GM12878 (cell line): ENCODE measurements around the gene AKAP13.

Source experiments
- EP300 ChIP-seq, 2 experiments: fragments of 150-350 bp in 1 of 2; IDR thresholded peaks; 2 replicates each; pipeline ENCODE4 v1.6.1; 2011 to 2012; ENCODE audit warnings: low read depth in 2 of 2, low read length in 2 of 2, borderline replicate concordance in 1 of 2, improper control_type of control experiment in 1 of 2, inconsistent platforms in 1 of 2; ENCODE audit not compliant: control insufficient read depth in 1 of 2
- MAX ChIP-seq: IDR thresholded peaks from 2 replicates; pipeline ENCODE4 v1.6.1; 2012; ENCODE audit warnings: low read depth, low read length, improper control_type of control experiment
- TF ChIP-seq, protein P1 (sequence below), 3 experiments: IDR thresholded peaks in 2 of 3; conservative IDR thresholded peaks in 1 of 3; 2 replicates each; pipeline ENCODE4 v1.5.1; 2011; ENCODE audit warnings: low read depth in 3 of 3, low read length in 3 of 3, mild to moderate bottlenecking in 3 of 3, control low read depth in 2 of 3, moderate library complexity in 2 of 3, inconsistent platforms in 1 of 3, mixed read lengths in 1 of 3; ENCODE audit not compliant: control insufficient read depth in 2 of 3, insufficient read depth in 1 of 3; ENCODE audit errors: extremely low read depth in 1 of 3

DNA sequence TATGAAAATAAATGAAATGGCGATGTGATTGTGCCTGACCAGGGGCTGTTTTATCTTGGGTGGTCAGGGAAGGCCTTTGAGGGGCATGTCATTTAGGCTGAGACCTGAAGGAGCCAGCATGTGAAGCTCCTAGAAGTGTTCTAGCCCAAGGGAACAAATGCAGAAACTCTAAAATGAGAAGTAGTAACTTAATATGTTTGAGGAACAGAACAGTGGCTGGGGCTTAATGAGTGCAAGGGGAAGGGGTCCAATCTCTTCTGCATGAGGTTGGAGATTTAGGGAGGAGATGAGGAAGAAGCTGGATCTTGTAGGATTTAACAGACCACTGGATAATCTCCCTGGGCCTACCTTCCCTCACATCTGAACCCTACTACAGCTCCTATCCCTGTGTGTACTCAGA lies 110.5 kb downstream of the AKAP13 start:
- no peak for TF ChIP-seq MAX
- TF ChIP-seq, protein P1, sequence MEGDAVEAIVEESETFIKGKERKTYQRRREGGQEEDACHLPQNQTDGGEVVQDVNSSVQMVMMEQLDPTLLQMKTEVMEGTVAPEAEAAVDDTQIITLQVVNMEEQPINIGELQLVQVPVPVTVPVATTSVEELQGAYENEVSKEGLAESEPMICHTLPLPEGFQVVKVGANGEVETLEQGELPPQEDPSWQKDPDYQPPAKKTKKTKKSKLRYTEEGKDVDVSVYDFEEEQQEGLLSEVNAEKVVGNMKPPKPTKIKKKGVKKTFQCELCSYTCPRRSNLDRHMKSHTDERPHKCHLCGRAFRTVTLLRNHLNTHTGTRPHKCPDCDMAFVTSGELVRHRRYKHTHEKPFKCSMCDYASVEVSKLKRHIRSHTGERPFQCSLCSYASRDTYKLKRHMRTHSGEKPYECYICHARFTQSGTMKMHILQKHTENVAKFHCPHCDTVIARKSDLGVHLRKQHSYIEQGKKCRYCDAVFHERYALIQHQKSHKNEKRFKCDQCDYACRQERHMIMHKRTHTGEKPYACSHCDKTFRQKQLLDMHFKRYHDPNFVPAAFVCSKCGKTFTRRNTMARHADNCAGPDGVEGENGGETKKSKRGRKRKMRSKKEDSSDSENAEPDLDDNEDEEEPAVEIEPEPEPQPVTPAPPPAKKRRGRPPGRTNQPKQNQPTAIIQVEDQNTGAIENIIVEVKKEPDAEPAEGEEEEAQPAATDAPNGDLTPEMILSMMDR (IDR thresholded peaks at IDR 0.05 in 2 of 3, conservative IDR thresholded peaks at IDR 0.05 in 1 of 3; ENCODE audit: control insufficient read depth in 2 of 3, extremely low read depth in 1 of 3, insufficient read depth in 1 of 3, low read depth in 3 of 3, low read length in 3 of 3) = no peak
- no peak for TF ChIP-seq EP300 (IDR thresholded peaks at IDR 0.05; ENCODE audit: borderline replicate concordance in 1 of 2, control insufficient read depth in 1 of 2, low read depth in 2 of 2, low read length in 2 of 2)
